ENCODE measurements around the gene TAF3.

- TF ChIP-seq GATA2 (IDR thresholded peaks at IDR 0.05; ENCODE audit: low read depth, low read length) (no peak), GATA3 (IDR thresholded peaks at IDR 0.05; ENCODE audit: low read depth, low read length) (no peak)
Measured at GRCh38 chr10:8049865-8050555, 231.7 kb downstream of the TAF3 start.
